ENCODE measurements around the gene SNX32.

Gene SNX32

GRCh38 chr11:65865550-65866172 lies 31.9 kb downstream of the SNX32 start:
- no peak for TF ChIP-seq CTCF (IDR thresholded peaks at IDR 0.05; ENCODE audit: extremely low read depth, insufficient read depth, missing control alignments)
- no peak for DNase-seq (ENCODE audit: low spot score)
- in situ Hi-C loops (cut with MboI; ENCODE audit: low pct_unique_long_range_greater_than_20kb, low sequenced_read_pairs, unreplicated experiment), result no loop called here

DNA sequence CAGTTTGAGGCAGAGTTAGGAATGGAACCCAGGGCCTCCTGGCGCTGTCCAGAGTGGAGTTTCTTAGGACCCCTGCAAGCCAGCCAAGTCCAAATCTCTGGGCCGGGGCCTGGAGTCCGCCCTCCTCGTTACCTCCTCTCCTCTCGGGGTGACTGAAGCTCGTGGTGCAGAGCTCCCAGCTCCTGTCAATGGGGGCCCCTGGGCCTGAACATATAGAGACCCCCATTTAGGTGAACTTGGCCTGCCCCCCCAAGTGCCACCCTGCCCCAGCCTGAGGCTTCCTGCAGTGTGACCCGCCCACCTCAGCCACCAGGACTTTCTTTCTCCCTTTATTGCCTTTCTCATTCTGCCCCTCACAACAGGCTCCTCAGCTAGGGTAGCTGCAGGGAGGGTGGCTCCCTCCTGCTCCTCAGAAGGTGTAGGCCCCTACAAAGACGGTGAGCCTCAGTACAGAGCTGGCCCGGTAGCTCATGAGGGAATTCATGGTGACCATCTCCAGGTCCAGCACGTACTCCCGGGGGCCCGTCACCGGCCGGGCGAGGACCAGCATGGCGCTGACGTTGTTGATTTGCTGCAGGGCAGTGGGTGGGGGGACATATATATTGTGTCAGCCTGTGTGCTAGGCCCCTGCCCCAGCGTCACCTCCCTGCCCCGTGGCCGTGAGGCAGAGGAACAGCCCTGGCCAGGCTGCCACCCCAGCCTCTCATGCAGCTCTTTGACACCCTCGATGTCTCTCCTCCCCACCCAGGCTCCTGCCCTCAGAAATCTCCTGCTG lies 32.9 kb downstream of the SNX32 start:
- in situ Hi-C loops (cut with MboI; ENCODE audit: low pct_unique_long_range_greater_than_20kb, low sequenced_read_pairs, unreplicated experiment), result no loop called here
- TF ChIP-seq CTCF (IDR thresholded peaks at IDR 0.05; ENCODE audit: extremely low read depth, insufficient read depth, missing control alignments), result no peak
- no peak for DNase-seq (ENCODE audit: low spot score)

DNA sequence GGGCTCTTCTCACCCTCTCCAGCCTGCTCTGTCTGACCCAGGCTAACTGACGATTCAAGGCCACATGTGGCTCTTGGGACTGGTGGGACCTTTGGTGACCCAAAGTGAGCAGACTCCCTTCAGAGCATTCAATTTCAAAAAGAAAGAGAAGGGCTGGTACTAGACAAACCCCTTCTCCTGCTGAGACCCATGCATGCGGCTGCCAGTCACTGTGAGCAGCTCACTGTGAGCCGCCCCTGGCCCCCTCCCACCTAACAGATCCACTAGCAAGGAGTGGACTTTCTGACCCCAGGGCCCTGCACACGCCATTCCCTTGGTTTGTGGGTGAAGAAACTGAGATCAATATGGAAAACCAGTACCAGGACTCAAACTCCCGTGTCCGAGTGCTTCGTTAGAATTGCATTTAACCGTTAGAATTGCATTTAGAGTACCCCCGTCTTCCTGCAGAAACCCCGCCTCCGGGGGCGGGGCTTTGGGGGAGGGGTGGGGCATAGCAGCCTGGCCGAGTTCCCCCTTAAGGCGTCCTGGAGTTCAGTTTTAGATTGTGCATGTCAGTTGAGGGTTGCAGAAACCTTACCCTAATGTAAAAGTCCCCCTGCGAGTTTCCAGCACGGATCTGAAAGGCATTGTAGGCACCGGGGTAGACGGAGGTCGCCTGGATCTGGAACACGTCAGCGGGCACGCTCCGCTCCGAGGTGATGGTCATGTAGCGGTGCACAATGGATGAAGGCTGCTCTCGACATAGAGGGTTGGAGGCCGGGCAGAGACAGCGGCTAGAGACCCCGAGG lies 33.7 kb downstream of the SNX32 start:
- DNase-seq (ENCODE audit: low spot score), result no peak
- in situ Hi-C loops (cut with MboI; ENCODE audit: low pct_unique_long_range_greater_than_20kb, low sequenced_read_pairs, unreplicated experiment), result no loop called here
- no peak for TF ChIP-seq CTCF (IDR thresholded peaks at IDR 0.05; ENCODE audit: extremely low read depth, insufficient read depth, missing control alignments)

GRCh38 chr11:65868076-65868667 lies 34.4 kb downstream of the SNX32 start:
- DNase-seq (ENCODE audit: low spot score), result no peak
- in situ Hi-C loops (cut with MboI; ENCODE audit: low pct_unique_long_range_greater_than_20kb, low sequenced_read_pairs, unreplicated experiment), result no loop called here
- TF ChIP-seq CTCF (IDR thresholded peaks at IDR 0.05; ENCODE audit: extremely low read depth, insufficient read depth, missing control alignments), result no peak

DNA sequence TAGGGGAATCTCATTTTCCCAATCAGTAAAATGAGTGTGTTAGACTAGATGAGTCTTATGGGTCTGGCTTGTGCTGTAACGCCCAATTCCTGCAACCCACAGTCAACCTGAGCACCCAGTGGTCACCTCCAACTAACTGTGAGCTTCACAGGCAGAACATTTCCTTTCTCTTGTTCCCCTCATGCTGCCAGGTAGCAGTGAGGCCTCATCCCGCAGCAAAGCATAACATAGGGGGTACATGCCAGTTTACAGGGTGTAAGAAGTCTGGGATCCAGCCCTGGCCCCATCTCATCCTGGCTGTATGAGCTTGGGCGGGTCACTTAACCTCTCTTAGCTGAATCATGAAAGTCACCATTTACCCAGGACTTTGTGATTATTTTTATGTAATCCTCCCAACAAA lies 35.1 kb downstream of the SNX32 start:
- no peak for DNase-seq (ENCODE audit: low spot score)
- in situ Hi-C loops (cut with MboI; ENCODE audit: low pct_unique_long_range_greater_than_20kb, low sequenced_read_pairs, unreplicated experiment), result no loop called here
- TF ChIP-seq CTCF (IDR thresholded peaks at IDR 0.05; ENCODE audit: extremely low read depth, insufficient read depth, missing control alignments), result no peak

- DNase-seq (ENCODE audit: low spot score), result no peak
- in situ Hi-C loops (cut with MboI; ENCODE audit: low pct_unique_long_range_greater_than_20kb, low sequenced_read_pairs, unreplicated experiment), result no loop called here
- TF ChIP-seq CTCF (IDR thresholded peaks at IDR 0.05; ENCODE audit: extremely low read depth, insufficient read depth, missing control alignments), result no peak
These were observed 36.0 kb downstream of the SNX32 start for GRCh38 chr11:65869643-65870306.
